Mesothelial cell of epicardium (in vitro differentiated cells): Measurements from ENCODE around the gene EFHD2. TPM values are rescaled to one million over a fixed set of nuclear protein-coding genes. Genes with fewer than 3 reads are reported as not detected.

Source experiments
- DNase-seq, 2 experiments: peaks; one replicate each; pipeline ENCODE4 v3.0.0; 2021; ENCODE audit warnings: low spot score in 2 of 2; ENCODE audit not compliant: unreplicated experiment in 2 of 2
- H3K27ac Mint-ChIP-seq: 2 replicates; pipeline ENCODE4 v1.8.0; 2021; ENCODE audit warnings: mixed read lengths
- H3K27me3 Mint-ChIP-seq: 2 replicates; pipeline ENCODE4 v1.8.0; 2021; ENCODE audit warnings: low read depth, mixed read lengths
- H3K36me3 Mint-ChIP-seq: 2 replicates; pipeline ENCODE4 v1.8.0; 2021; ENCODE audit warnings: mixed read lengths
- H3K4me1 Mint-ChIP-seq: 2 replicates; pipeline ENCODE4 v1.8.0; 2021; ENCODE audit warnings: mixed read lengths
- H3K4me3 Mint-ChIP-seq: 2 replicates; pipeline ENCODE4 v1.8.0; 2021; ENCODE audit warnings: mild to moderate bottlenecking, moderate library complexity, mixed read lengths
- H3K9me3 Mint-ChIP-seq: 2 replicates; pipeline ENCODE4 v1.8.0; 2021; ENCODE audit warnings: mixed read lengths
- total RNA-seq: library from RNA; stranded (reverse); gene quantifications from 3 replicates; pipeline ENCODE4 v1.2.1, GENCODE V29; 2021
- TF ChIP-seq, protein P1 (sequence below): fragments of 200-600 bp; sonication (generic); IDR thresholded peaks from one replicate; pipeline ENCODE4 v1.5.0; 2021; ENCODE audit warnings: antibody characterized with exemption; ENCODE audit not compliant: unreplicated experiment

EFHD2 gene
- total RNA-seq, 1 donor from 2014 or later = 16.2 TPM

DNA sequence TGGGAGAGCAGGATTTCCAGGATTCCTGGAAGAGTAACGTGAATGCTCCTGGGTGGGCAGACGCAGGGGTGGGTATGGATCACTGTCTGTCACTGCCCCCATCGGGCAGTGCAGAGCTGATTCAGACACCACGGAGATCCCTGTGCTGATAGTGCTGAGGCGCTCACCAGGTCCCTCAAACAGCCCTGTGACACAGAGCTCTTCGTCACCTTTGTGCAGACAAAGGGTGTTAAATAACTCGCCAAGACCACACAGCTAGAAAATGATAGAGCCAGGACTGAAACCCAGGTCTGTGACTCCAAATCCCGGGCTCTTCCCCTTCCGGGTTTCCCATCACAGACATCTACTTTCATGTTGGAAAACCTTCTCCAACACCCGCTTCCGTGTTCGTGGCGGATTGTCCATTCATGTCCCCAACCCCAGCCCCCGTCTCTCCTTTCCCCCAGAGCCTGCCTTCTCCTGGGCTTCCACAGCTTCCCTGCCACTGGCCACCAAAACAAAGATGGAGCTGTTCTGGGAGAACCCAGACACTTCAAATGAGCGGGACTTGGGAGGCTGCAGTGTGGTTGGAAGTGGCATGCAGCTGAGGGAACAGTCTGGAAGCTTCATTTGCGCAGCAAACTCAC, 2.6 kb downstream of the EFHD2 start:
- Mint-ChIP-seq H3K36me3 (peaks cover 3% of the 10 kb centered on the region), H3K4me1 (peaks cover 27% of the 10 kb centered on the region), H3K4me3 (peak overlapping the region; percentile 59), H3K9me3 (no peaks in the 10 kb centered on the region), H3K27me3 (peaks cover 32% of the 10 kb centered on the region), H3K27ac (no peak overlapping the region)
- DNase-seq = no peak
- TF ChIP-seq, protein P1, sequence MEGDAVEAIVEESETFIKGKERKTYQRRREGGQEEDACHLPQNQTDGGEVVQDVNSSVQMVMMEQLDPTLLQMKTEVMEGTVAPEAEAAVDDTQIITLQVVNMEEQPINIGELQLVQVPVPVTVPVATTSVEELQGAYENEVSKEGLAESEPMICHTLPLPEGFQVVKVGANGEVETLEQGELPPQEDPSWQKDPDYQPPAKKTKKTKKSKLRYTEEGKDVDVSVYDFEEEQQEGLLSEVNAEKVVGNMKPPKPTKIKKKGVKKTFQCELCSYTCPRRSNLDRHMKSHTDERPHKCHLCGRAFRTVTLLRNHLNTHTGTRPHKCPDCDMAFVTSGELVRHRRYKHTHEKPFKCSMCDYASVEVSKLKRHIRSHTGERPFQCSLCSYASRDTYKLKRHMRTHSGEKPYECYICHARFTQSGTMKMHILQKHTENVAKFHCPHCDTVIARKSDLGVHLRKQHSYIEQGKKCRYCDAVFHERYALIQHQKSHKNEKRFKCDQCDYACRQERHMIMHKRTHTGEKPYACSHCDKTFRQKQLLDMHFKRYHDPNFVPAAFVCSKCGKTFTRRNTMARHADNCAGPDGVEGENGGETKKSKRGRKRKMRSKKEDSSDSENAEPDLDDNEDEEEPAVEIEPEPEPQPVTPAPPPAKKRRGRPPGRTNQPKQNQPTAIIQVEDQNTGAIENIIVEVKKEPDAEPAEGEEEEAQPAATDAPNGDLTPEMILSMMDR = no peak

DNA sequence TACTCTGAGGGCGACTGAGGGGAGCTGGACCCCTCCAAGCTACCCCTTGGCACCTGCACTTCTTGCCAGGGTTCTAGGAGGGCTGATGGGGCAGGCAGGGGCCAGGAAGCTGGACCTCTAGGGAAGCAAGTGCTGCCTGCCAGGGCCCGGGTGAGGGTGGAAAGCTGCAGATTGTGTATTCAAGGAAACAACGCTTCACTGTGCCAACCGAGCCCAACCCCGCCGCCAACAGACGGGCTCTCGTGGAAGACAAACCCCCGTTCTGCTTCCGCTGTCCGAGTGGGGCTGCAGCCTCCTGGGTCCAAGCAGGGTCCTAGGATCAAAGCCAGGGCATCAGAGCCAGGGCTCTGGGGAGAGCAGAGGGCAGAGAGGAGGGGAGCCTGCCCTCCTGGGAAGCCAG, 3.2 kb downstream of the EFHD2 start:
- peaks cover 30% of the 10 kb centered on the region for H3K4me1 Mint-ChIP-seq
- TF ChIP-seq, protein P1 = no peak
- H3K36me3 Mint-ChIP-seq = peaks cover 3% of the 10 kb centered on the region
- H3K4me3 Mint-ChIP-seq = no peak overlapping the region
- peaks cover 29% of the 10 kb centered on the region for H3K27me3 Mint-ChIP-seq
- H3K27ac Mint-ChIP-seq = no peak overlapping the region
- DNase-seq = no peak
- H3K9me3 Mint-ChIP-seq = no peaks in the 10 kb centered on the region

DNA sequence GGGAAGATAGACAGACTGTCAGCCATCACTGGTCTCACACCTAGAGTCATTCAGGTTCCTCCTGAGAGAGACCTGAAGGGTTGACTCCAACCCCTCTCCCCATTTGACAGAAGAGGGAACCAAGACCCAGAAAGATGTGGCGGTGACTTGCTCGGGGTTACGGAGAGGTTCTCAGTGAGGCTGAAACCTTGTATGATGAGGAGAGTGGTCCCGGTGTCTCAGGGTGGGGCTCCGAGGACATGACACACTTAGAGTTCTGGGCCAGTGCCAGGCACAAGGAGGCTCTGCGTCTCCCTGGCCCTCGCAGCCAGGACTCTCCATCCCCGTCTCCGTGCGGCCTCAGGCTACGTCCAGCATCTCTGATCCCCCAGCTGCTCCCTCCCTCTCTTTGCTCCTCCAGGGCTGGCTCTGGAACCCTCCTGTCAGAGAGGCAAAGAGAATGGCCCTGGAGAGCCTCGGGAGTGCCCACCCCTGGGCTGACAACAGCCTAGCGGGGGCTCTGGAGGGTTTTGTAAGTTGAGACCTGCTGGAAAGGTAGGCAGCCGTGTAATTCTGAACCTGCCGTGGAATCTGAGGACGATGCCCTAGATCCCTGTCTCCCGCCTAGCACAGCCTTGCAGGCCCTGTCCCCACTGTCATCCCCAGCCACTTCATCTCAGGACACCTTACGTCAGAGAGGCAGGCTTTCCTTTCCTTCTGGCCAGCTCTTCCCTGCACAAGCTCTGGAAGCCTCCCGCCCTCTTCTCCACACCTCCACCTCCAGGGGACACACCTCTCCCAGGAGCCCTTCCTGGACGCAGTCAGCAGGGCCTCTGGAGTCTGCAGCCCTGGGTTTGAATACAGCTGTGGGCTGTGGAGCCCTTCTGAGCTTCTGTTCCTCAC, 4.1 kb downstream of the EFHD2 start:
- peaks cover 30% of the 10 kb centered on the region for H3K4me1 Mint-ChIP-seq
- TF ChIP-seq, protein P1 = no peak
- peaks cover 25% of the 10 kb centered on the region for H3K27me3 Mint-ChIP-seq
- no peak overlapping the region for H3K4me3 Mint-ChIP-seq
- no peak overlapping the region for H3K27ac Mint-ChIP-seq
- no peaks in the 10 kb centered on the region for H3K9me3 Mint-ChIP-seq
- no peak for DNase-seq
- H3K36me3 Mint-ChIP-seq = peaks cover 3% of the 10 kb centered on the region

DNA sequence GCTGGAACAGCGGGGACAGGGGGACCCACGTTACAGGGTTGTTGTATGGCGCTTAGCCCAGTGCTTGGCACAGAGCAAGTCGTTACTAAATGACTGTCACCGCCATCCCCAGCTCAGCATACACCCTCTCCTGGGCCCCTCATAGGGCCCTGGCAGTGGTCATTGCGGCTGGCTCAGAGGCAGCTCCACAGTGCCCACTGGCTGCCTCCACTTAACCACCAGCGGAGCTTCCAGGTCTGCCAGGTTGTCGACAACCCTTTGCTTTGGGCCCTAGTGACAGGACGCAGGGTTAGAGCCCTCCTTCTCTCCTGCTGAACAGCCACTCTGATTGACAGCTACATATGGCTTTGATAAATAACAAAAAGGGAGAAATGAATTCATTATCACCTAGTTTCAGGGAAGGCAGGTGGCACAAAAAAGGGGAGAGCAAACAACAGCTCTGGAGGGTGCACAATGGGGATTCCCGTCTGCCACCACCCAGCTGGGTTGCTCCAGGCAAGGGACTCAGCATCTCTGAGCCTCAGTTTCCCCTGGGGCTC, 4.8 kb downstream of the EFHD2 start:
- Mint-ChIP-seq H3K27me3 (peaks cover 20% of the 10 kb centered on the region), H3K4me1 (peaks cover 28% of the 10 kb centered on the region), H3K9me3 (no peaks in the 10 kb centered on the region), H3K36me3 (peaks cover 3% of the 10 kb centered on the region), H3K4me3 (no peak overlapping the region), H3K27ac (no peak overlapping the region)
- DNase-seq = no peak
- TF ChIP-seq, protein P1 = no peak

DNA sequence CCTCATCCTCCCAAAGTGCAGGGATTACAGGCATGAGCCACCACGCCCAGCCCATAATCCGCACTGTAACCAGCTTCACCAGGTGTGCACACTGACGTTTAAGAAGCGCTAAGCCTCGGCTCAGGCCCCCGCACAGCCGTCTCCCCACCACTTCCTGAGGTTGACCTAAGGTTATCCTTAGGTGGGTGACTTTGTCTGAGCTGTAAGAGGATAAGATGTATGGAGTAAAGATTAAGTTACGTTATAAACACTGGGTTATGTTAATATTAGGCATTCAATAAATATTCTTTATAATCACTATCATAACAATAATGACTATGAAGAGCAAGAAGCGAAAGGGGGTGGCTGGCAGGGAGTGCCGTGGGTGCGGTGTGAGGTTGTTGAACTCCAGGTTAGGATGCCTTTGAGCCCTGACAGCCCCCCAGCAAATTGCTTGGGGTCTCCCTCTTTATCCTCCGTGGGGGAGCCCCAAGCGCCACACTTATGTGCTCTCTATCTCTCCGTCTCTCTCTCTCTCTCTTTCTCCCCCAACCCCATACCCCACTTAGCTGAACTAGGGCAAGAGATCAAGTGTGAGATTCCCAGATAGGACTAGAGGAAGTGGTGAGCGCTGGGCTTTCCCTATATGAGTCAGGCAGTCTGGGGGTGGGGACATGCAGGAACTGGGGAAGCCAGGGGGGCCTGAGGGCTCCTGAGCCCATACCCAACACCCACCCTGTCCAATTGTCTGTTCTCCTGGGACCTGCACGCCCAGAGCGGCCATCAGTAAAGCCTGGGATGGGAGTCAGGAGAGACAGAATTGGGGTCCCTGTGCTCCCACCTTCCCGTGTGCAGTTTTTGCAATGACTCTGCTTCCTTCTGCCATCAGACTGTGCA, 7.6 kb downstream of the EFHD2 start:
- no peak for DNase-seq
- H3K4me1 Mint-ChIP-seq = peaks cover 11% of the 10 kb centered on the region
- H3K9me3 Mint-ChIP-seq = no peaks in the 10 kb centered on the region
- peaks cover 3% of the 10 kb centered on the region for H3K36me3 Mint-ChIP-seq
- no peak overlapping the region for H3K4me3 Mint-ChIP-seq
- TF ChIP-seq, protein P1 = no peak
- H3K27ac Mint-ChIP-seq = no peak overlapping the region
- peaks cover 7% of the 10 kb centered on the region for H3K27me3 Mint-ChIP-seq
